Urothelium cell line (cell line): ENCODE data around the gene E2F1.

ENCODE experiments used
- DNase-seq: peaks from one replicate; pipeline ENCODE4 v3.0.0; 2011; ENCODE audit warnings: low spot score, mixed read lengths
- FAIRE-seq: peaks from 2 replicates; lab custom pipeline; 2011; peaks lifted over from hg19 to GRCh38; lab: Jason Lieb, UNC

E2F1 gene

GRCh38 chr20:33687993-33688937, 2.1 kb upstream of the E2F1 start:
- DNase-seq (no peak), FAIRE-seq (no peak)

GRCh38 chr20:33687370-33687915, 1.3 kb upstream of the E2F1 start:
- no peak for FAIRE-seq
- DNase-seq: no peak

DNA sequence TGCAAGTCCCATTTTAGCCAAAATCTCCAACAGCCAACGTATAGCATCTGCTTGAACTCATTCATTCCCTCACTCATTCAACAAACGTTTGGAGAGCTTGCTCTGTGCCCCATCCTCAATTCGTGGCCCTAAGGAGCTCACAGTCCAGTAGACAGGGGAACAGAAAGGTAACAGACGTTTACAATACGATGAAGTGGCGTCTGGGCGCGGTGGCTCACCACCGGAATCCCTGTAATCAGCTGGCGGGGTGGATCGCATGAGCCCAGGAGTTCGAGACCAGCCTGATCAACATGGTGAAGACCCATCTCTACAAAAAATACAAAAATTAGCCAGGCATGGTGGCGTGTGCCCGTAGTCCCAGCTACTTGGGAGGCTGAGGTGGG, 790 bp upstream of the E2F1 start:
- no peak for FAIRE-seq

GRCh38 chr20:33685328-33686099, 671 bp downstream of the E2F1 start:
- peak; percentile 86 for DNase-seq
- FAIRE-seq: no peak

More for the DNA sequence above, 790 bp upstream of the E2F1 start:
- no peak for DNase-seq

DNA sequence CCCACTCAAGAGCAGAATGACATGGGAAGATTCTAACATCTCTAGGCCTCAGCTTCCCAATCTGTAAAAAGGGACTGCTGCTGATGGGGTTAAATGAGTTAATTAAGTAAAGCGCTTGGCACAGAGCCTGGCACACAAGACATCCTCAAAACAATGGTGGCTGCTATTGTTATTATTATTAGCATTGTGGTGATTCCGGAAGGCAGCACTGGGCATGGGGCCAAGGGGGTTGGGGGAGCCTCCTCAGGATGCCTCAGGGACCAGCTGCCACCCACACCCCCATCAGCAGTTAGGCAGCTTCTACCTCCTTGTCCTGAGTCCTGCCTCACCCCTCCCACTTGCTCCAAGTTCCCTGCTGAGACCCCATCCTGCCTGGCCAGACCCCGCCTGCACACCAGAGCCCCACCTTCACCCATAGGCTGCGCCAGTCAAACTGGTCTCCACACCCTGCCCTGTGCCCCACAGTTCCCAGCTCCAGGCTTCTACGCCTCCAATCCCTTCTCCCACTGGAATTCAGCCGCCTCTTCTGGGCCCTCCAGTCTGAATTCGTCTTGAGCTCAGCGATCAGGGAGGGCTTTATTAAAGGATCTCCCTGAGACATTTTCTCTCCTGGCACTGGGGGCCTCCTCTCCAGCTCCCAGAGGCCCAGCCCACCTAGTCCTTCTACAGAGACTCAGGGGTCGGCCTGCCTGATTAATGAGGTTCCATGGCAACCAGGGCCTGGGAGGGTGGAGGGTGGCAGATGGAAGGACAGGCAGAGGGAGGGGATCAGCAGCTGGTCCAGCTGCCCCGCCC, 1.5 kb downstream of the E2F1 start:
- DNase-seq: no peak
- no peak for FAIRE-seq

DNA sequence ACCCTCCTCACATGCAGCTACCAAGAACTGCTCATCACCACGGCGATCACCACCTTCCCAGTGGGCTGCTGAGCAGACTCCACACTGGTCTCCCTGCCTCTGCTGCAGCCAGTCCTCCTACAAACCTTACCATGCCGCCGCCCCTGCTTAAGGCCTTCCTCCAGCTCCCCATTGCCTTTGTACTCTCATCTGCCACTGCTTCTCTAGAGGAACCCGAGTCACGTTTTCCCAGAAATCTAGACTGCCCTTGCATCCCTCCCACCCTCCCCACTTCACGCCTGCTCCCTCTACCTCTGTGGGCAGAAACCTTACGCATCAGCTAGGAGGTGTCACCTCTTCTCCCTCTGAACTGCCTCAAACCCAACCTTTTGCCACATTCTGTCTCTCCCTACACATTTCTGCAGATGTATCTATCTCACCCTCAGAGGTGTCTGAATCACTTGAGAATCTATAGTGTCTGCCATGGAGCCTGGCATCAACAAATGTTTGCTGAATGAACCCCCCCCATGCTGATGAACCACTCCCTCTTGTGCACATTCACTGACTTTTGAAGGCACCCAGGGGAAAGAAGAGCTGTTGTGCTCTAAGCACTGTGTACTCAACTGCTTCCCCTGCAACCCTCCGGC, 4.3 kb downstream of the E2F1 start:
- DNase-seq (no peak), FAIRE-seq (no peak)

- DNase-seq: no peak
- no peak for FAIRE-seq
Observed at GRCh38 chr20:33681288-33681687, 4.9 kb downstream of the E2F1 start.

GRCh38 chr20:33680686-33681085, 5.5 kb downstream of the E2F1 start:
- FAIRE-seq: no peak
- DNase-seq: no peak

- no peak for FAIRE-seq
Observed at GRCh38 chr20:33679758-33680485, 6.3 kb downstream of the E2F1 start.

GRCh38 chr20:33677991-33678702, 8.0 kb downstream of the E2F1 start:
- FAIRE-seq (no peak), DNase-seq (no peak)

More at GRCh38 chr20:33679758-33680485, 6.3 kb downstream of the E2F1 start:
- DNase-seq: no peak

GRCh38 chr20:33676652-33677645, 9.2 kb downstream of the E2F1 start:
- no peak for FAIRE-seq
- no peak for DNase-seq

GRCh38 chr20:33676121-33676520, 10.1 kb downstream of the E2F1 start:
- FAIRE-seq (peak; percentile 20), DNase-seq (no peak)

- no peak for DNase-seq
- FAIRE-seq: no peak
Observed at GRCh38 chr20:33675136-33675959, 10.8 kb downstream of the E2F1 start.

- DNase-seq (peak; percentile 96), FAIRE-seq (peak; percentile 23)
Observed at GRCh38 chr20:33674294-33675135, 11.7 kb downstream of the E2F1 start, which contains the start of gene NECAB3. NECAB3 (minus strand) TSS chr20:33674428; CDS start chr20:33674352, 76 bp downstream.

- FAIRE-seq (no peak), DNase-seq (no peak)
Observed at GRCh38 chr20:33673410-33674293, 12.5 kb downstream of the E2F1 start.
